ENCODE data around the gene RBP5.

The RBP5 gene

DNA sequence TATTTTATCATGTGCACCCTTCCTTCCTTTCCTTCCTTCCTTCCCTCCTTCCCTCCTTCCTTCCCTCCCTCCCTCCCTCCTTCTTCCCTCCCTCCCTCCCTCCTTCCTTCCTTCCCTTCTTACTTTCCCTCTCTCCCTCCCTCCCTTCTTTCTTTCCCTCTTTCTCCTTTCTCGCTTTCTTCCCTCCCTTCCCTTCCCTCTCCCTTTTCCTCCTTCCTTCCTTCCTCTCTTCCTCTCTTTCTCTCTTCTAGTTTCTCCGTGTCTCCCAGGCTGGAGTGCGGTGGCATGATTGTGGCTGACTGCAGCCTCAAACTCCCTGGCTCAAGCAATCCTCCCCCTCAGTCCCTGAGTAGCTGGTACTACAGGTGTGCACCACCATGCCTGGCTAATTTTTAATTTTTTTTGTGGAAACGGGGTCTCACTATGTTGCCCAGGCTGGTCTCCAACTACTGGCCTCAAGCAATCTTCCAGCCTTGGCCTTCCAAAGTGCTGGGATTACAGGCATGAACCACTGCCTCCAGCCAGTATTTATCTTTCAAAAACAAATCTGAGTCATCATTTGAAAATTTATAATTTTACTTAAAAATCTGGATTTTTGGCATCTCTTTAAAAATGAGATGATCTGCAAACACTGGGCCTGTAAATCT lies 27.5 kb downstream of the RBP5 start:
- no peak for DNase-seq (ENCODE audit: low spot score)

- DNase-seq (ENCODE audit: low spot score): no peak
Observed at GRCh38 chr12:7100239-7100638, 28.4 kb downstream of the RBP5 start.

DNA sequence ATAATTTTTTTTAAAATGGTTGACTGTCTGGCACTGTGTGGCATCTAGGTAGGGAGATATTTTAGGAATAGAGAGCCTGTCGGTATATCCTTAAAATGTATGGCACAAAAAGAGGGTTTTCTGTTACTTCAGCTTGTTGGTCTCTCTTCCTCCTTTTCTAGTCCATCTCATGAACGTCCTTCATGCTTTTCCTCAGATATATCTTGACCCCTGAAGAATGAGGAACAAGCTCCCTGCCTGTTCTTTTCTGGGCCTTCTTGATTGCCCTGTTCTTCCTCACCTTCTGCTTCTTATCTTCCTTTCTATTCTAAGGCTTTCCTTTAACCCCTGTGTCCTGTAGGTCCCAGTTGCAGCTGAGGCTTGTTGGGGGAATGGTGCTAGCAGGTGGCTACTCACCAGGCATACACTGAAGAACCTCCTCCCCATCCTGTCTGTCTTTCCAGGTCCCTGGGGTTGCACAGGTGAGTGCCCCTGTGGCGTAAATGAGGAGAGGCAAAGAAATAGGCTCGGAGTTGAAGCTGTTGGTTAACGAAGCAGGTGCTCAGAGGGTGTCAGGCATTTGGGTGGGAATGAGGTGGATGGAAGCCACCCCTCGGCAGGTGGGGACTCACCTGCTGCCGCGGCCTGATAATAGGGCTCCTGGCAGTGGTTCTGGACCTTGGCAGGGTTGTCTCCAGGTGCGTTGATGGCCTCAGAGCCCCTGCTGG lies 29.2 kb downstream of the RBP5 start:
- no peak for DNase-seq (ENCODE audit: low spot score)

DNA sequence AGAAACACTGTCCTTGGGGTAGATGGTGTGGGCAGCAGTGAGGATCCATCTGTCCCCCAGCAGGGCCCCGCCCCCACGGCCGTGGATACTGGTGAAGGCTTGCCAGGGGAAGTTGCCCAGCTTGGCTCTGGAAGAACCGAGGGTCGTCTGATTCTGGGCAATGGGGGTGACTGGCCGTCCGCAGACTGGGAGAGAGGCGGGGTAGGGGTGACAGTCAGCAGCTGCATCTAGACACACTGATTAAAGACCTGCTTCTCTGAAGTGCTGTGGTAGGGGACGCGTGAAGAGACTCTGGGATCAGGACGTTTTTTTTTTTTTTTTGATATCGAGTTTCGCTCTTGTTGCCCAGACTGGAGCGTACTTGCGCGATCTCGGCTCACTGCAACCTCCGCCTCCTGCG lies 31.7 kb downstream of the RBP5 start:
- DNase-seq (ENCODE audit: low spot score): no peak

DNA sequence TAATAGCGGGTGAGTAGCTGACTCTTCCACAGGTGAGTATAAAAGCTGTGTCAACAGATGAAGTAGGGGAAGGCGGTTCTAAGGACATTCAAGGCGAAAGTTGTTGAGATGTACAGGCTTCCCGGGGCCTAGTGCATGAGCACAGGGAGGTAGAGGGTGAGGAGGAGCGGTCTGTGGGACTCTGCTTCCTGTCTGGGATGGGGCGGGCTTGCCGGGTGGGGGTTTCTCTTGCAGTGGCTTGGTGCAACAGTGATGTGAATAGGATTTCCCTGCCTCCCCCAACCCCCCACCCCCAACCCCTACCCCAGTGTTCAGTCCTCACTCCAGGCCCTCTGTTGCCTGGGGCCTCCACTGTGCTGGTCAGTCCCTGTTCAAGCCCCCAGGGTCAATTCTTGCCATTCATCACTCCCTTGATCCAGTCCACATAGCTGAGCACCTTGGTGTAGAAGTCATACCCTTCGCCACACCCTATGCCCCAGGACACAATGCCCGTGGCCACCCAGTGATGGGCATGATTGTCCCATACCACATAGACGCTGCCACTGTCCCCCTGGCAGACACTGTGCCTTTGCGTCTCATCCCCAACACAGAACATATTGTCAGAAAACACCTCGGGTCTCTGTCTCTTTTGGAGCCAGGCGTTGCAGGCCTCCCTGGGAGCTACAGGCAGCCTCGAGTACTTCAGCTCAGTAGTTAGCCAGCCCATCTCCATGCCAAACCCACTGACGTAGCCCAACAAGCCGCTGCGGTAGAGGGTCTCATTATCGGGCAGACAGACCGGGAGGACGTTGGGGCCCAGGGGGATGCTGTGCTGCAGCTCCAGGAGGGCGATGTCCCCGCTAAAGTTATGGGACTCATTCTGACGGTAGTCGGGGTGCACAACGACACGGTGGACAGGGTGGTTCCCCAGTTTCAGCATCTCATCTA lies 32.4 kb downstream of the RBP5 start:
- no peak for DNase-seq (ENCODE audit: low spot score)

DNA sequence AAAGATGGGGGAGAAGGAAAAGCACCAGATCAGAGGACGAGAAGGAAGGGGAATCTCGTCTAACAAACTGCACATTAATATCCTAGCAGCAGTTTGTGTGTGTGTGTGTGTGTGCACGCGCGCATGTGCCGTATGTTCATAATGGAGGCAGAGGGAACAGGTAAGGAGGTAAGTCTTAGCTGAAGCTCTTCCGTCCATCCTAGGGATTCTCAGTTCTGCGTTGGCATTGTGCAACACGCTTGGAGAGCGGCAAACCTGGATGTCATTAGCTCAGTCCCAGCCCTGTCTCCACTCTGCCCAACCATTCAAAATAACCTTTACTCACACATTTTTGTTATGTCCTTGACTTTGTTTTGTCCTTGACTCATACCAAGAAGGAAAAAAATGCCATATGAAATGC lies 34.8 kb downstream of the RBP5 start:
- DNase-seq (ENCODE audit: low spot score): no peak

- DNase-seq (ENCODE audit: low spot score): no peak
Observed at GRCh38 chr12:7093486-7093885, 35.2 kb downstream of the RBP5 start.

DNA sequence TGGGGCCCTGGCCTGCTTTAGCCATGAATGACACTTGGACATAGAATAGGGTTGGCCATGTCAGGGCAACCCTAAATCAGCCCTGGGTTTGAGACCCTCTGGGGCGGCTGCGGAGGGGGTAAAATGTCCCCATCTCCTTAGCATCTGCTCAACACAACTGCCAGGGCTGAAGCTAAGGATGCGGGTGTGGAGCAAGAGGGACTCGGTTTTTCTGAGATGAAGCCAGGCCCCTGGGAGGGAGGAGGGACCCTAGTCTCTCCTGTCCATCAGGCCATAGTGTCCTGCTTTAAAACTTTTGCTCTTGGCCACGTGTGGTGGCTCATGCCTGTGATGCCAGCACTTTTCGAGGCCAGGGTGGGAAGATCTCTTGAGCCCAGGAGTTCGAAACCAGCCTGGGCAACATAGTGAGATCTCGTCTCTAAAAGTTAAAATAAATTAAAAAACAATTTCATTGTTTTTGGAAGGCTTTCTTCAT lies 35.7 kb downstream of the RBP5 start:
- DNase-seq (ENCODE audit: low spot score): no peak

DNA sequence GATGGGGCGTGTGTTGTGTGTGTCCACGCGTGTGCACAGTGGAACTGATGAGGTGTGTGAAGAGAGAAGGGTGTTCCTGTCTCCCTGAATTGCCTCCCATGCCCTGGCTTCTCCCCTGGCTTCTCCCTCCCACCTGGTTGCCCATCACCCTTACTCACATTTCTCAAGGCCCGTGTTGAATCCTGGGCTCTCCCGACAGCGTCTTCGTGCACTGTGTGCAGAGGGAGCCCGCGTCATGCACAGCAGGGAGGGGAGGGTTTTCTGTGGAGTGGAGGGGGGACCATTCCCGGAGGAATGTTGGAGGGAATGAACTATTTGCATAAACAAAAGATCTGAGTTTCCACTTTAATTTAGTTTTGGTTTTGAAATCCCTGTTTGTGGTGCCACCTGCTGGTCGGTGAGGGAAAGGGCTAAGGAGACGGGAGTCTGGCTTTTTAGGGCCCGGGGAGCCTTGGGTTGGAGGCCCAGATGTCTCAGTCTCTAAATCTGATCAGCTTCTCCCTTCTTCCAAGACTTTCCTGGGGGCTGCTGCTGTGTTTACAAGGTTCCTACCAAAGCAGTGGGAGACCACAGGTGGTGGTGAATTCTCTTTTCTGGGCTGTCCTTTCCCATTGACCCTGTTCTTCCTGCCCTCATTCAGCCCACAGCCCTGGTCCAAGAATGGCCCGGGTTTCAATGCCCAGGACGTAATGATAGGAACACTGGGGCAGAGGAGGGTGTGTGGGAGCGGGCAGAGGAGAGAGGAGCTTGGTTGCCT lies 36.3 kb downstream of the RBP5 start, which contains the start of gene C1R:
TSS of gene C1R (minus strand) at position 217 of the 757 bp plus-strand sequence. CDS start at position 160, 57 bp downstream.
- DNase-seq (ENCODE audit: low spot score): peak; percentile 92

DNA sequence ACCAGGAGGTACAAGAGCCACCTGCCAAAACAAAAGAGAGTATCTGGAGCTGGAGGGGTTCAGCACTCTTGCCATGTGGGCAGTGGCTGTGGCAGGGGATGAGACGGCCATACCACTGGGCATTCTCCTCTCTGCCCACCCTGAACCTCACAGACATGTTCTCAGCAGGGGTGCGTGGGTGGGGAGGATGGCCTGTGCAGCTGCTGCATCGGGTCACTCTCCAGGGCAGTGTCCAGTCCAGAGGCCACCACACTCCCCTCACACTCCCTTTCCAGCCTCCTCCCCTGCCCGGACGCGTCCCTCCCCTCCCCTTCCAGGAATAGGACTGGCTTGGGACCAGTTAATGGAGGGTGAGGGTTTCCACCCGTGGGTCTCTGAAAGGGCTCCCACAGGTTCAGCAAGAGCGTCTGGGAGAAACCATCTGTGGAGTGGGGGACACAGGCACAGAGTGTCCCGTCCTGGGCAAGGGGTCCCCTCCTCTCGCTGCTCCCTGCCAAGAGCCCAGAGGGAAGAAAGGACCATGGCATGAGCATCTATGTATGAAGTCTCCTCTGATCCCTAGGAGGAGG lies 36.9 kb downstream of the RBP5 start:
- DNase-seq (ENCODE audit: low spot score): peak; percentile 40

DNA sequence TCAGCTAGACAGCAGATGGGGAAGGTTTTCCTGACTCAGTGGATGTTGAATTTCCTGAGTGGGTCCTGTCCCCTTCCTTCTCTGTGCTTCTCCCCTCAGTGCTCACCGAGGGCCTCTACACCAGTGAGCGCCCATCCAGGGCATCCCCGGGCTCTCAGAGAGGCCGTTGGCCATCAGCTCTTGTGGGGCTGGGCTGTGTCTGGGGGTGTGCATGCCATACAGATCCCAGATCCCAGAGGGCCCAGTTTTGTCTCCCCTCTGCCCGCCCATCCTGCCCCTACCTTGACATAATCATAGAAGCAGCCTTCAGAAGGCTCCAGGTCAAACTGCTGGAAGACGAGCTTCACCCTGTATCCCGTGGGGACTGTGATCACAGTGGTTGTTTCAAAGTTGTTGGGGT lies 37.5 kb downstream of the RBP5 start:
- DNase-seq (ENCODE audit: low spot score): no peak

DNA sequence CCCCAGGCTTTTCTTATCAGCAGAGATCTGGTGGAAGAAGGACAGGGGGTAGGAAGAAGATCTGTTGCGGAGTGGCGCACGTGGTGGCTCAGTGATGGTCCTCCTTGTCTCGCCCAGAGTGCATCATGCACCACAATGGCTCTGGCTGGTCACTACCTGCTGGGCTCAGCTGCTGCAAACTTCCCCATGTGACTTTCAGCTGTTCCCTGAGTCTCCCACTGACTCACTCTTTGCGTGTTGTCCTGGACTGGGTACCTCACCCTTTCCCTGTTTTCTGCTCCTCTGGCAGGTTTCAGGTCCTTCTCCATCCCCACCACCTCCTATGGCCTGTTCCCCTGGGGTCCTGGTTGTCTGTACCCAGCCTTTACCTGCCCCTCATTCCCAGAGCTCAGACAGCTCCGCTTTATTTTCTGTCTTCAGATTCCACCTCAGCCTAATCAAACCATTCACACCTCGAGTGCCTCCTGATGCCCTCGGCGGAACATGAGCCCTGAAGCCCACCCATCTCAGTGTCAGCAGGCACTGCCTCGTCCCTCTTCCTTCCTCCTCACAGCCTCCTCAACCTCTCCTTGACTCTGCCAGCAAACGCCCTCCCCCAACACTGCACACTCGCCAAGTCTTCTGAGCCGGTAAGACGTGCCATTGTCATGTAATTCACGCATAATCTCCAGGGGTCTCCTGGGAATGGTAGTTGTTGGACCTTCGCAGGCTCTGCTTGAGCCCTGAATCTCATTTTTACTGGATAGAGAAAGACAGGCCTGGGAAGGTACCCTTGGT lies 38.3 kb downstream of the RBP5 start:
- DNase-seq (ENCODE audit: low spot score): peak; percentile 22

GRCh38 chr12:7089196-7089871 lies 39.4 kb downstream of the RBP5 start:
- no peak for DNase-seq (ENCODE audit: low spot score)

DNA sequence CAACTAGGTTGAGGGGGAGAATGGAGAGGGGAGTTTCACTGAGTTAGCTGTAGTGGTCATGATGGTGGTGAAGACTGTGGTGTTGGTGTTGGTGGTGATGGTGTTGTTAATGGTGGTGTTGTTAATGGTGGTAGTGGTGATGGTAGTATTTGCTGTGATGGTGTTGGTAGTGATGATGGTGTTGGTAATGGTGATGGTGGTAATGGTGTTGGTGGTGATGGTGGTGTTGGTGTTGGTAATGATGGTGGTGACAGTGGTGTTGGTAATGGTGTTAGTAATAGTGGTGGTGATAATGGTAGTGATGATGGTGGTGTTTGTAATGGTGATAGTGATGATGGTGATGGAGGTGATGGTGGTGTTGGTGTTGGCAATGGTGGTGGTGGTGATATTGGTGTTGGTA lies 45.6 kb downstream of the RBP5 start:
- DNase-seq (ENCODE audit: low spot score): no peak

DNA sequence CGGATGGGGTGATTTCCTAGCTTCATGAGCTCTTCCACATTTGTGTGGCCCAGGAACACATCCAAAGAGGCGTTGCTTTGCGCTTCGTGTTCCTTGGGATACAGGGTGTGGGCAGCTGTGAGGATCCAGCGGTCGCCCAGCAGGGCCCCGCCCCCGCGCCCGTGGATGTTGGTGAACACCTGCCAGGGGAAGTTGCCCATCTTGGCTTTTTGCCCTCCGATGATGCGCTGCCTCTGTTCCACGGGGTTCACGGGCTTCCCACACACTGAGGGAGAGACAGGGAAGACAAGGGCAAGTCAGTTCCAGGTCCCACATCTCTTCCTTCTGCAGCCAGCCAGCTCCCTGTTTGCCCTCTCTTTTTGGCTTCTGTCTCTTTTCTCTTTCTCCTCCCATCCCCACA lies 47.7 kb downstream of the RBP5 start:
- DNase-seq (ENCODE audit: low spot score): no peak

GRCh38 chr12:7079826-7080125 lies 48.9 kb downstream of the RBP5 start:
- peak; percentile 22 for DNase-seq (ENCODE audit: low spot score)

DNA sequence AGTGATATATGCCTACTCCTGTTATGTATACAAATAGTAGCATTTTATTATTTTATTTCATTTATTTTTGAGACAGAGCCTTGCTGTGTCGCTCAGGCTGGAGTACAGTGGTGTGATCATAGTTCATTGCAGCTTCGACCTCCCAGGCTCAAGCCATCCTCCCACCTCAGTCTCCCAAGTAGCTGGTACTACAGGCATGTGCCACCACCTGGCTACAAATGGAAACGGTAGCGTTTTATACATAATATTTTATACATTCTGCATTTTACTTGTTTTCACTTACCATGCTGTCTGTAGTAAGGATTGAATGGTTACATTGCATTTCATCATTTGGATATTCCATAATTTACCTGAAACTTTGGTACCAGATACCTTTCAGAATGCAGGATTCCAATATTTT lies 50.5 kb downstream of the RBP5 start:
- DNase-seq (ENCODE audit: low spot score): no peak

GRCh38 chr12:7076493-7076892 lies 52.2 kb downstream of the RBP5 start:
- DNase-seq (ENCODE audit: low spot score): no peak

GRCh38 chr12:7075939-7076338 lies 52.8 kb downstream of the RBP5 start:
- no peak for DNase-seq (ENCODE audit: low spot score)

GRCh38 chr12:7075518-7075917 lies 53.2 kb downstream of the RBP5 start:
- no peak for DNase-seq (ENCODE audit: low spot score)

Data from hepatic stellate cell (primary cell).